GM10248 (cell line): ENCODE results near the gene ASPHD2.

ENCODE experiments used
- CTCF ChIA-PET: fragments of 300-600 bp; sonication (Branson Sonifier 250); formaldehyde crosslinking; extraction: SDS; loops from one replicate; lab custom pipeline; 2021; ENCODE audit warnings: antibody characterized with exemption; lab: Yijun Ruan, JAX
- POLR2A ChIA-PET: fragments of 350-650 bp; sonication (Branson Sonifier 250); formaldehyde crosslinking; extraction: SDS; loops from one replicate; lab custom pipeline; 2020; ENCODE audit warnings: antibody characterized with exemption; lab: Yijun Ruan, JAX
- DNase-seq: peaks from one replicate; pipeline ENCODE4 v3.0.0; 2012; ENCODE audit errors: extremely low spot score
- TF ChIP-seq, protein P1 (sequence below): IDR thresholded peaks from 2 replicates; pipeline ENCODE4 v1.5.1; 2012; ENCODE audit warnings: mild to moderate bottlenecking, low read depth; ENCODE audit errors: extremely low read depth, missing control alignments, control extremely low read depth

Gene ASPHD2

GRCh38 chr22:26409719-26410335, 19.2 kb upstream of the ASPHD2 start:
- CTCF ChIA-PET, result interaction anchor here (1.4 to 2.4 kb wide), 3 partner anchors 9 to 51 kb away, joined by 5 to 8 read pairs (median 7); no protein-coding TSS in a partner anchor
- DNase-seq, result no peak
- POLR2A ChIA-PET, result no interaction called here
- TF ChIP-seq, protein P1, sequence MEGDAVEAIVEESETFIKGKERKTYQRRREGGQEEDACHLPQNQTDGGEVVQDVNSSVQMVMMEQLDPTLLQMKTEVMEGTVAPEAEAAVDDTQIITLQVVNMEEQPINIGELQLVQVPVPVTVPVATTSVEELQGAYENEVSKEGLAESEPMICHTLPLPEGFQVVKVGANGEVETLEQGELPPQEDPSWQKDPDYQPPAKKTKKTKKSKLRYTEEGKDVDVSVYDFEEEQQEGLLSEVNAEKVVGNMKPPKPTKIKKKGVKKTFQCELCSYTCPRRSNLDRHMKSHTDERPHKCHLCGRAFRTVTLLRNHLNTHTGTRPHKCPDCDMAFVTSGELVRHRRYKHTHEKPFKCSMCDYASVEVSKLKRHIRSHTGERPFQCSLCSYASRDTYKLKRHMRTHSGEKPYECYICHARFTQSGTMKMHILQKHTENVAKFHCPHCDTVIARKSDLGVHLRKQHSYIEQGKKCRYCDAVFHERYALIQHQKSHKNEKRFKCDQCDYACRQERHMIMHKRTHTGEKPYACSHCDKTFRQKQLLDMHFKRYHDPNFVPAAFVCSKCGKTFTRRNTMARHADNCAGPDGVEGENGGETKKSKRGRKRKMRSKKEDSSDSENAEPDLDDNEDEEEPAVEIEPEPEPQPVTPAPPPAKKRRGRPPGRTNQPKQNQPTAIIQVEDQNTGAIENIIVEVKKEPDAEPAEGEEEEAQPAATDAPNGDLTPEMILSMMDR, result no peak

DNA sequence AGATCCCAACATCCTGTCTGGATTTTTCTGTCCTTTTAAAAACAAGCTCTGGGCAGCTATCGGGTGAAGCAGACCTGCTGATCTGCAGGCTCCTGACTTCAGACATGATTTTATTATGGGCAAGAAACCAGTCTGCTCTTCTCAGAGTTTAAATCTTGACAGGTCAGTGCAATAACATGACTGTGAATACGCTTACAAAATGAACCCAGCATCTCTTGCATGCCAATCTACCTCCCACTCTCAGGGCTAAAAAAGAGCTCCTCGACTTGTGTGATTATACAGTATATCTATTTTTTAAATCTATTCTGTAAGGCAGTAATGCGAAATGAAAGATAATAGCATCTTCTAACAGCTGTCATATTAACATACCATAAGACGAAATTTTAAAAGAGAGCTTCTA, 18.7 kb upstream of the ASPHD2 start:
- CTCF ChIA-PET, result interaction anchor here (1.4 to 2.4 kb wide), 3 partner anchors 9 to 51 kb away, joined by 5 to 8 read pairs (median 7); no protein-coding TSS in a partner anchor

DNA sequence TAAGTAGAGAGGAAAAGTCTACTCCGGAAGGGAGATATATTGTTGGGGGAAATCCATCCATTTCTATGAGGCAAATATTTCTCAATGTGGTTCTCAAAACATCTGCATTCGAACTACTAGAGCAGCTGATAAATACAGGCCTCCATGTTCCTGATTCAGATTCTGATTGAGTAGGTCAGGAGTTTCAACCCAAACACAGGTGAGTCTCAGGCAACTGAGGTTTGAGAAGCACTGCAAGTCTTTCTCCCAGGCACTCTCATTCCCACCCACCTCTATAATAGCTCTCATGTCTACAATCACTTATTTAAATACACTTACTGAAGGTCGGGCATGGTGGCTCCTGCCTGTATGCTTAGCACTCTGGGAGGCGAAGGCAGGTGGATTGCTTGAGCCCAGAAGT, 14.7 kb upstream of the ASPHD2 start:
- CTCF ChIA-PET, result interaction anchor here (1.2 kb wide), 1 partner anchor 9 kb away, joined by 3 read pairs; no protein-coding TSS in a partner anchor
- POLR2A ChIA-PET, result no interaction called here
- DNase-seq, result no peak
- TF ChIP-seq, protein P1, result no peak

More for the DNA sequence above, 18.7 kb upstream of the ASPHD2 start:
- POLR2A ChIA-PET, result no interaction called here
- TF ChIP-seq, protein P1, result no peak
- DNase-seq, result no peak

DNA sequence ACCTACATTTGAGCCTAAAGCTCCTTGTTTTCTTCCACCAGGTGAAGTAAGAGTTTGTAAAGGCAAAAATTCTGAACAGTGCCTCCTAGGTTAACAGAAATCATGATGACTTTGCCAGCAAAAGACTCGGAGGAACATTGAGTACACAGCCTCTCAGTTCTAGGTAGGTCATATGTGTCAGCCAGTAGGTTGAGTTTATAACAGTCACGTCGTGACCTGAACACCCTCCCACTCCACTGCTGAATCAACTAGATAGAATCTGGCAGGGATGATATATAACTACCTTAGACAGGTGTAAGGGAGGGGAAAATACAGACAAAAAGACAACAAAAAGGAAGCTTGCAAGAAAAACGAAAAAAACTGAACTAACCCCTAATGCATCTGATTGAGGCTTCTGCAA, 12.8 kb upstream of the ASPHD2 start:
- ChIA-PET POLR2A (no interaction called here), CTCF (interaction anchor here (1.0 to 1.2 kb wide), 2 partner anchors 11 to 19 kb away, joined by 3 to 4 read pairs; no protein-coding TSS in a partner anchor)
- DNase-seq, result no peak
- TF ChIP-seq, protein P1, result no peak

- no peak for DNase-seq
- ChIA-PET POLR2A (no interaction called here), CTCF (interaction anchor here (1.0 to 1.2 kb wide), 2 partner anchors 12 to 19 kb away, joined by 3 to 4 read pairs; no protein-coding TSS in a partner anchor)
- TF ChIP-seq, protein P1, result no peak
Measured at GRCh38 chr22:26416670-26417276, 12.3 kb upstream of the ASPHD2 start.

DNA sequence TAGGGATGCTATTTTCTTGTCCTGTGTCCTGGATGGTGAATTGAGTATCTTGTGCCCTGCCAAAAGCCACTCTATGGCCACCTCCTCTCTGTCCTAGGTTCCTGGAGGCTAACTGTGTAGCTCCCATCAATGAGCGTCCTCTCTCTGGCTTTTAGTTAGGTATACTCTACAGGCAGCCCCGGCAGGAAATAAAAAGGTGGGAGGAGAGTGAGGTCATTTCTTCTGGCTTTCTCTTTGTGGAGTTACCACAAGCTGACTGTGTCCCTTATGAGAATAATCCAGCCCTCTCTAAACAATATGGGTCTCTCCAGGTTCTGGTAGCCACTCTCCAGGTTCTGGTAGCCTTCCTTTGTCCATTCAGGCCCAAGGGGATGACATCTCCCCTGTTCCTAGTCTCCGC, 11.7 kb upstream of the ASPHD2 start:
- TF ChIP-seq, protein P1, result no peak
- ChIA-PET CTCF (no interaction called here), POLR2A (no interaction called here)
- DNase-seq, result no peak
